ENCODE results near the gene SLIT1.

The SLIT1 gene

GRCh38 chr10:97169911-97170693, 15.7 kb downstream of the SLIT1 start:
- no peak for DNase-seq

DNA sequence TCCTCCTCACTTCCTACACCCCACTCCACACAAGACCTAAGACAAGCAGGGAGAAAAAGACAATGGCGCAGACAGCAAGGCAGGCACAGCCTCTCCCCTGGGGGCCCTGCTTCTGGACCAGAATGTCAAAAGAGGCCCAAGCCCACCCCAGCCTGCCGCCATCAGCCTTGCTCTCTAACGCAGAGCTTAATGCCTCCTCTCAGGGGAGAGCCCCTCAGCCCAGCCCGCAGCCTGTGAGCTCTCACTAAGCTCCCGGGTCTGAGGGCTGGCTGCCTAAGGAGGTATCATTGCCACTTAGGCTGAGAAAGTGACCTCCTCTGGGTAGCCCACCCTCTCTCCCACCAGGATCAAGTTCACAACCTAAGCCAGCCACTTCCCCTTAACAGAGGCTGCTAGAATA, 16.7 kb downstream of the SLIT1 start:
- no peak for DNase-seq

DNA sequence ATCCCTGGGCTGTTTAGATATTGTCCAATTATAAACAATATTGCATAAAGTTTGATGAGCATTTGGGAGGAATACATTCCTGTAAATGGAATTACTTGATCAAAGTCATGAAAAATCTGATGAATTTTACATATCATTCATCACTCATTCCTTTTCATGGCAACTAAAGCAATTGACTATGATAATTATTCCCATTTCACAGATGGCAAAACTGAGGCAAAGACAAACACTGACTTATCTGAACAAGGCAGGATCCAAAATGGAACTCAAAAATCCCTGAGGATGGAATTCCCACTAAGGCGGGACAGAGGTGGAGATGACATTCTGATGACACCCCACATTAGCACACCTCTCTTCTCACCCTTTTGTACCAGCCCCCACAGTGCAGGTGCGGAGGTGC, 17.1 kb downstream of the SLIT1 start:
- no peak for DNase-seq

DNA sequence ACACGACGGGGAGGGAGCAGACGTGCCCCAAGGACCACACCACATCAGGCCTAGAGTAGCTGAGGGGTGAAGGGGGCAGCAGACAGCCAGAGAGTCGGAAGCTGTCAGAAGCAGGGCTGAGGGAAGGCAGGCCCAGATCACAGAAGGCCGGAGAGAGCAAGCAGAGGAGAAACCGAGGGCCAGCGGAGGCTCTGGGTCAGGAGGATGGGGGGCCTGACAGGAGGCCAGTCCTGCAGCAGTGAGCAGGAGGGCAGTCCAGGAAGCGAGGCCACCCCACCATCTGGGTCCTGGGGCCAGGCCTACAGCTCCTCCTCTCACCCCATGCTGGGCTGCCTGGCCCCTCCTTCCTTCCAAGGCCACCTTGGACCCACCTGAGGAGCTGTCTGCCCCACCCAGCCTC, 20.3 kb downstream of the SLIT1 start:
- no peak for DNase-seq

- no peak for DNase-seq
These were observed 21.8 kb downstream of the SLIT1 start for GRCh38 chr10:97163781-97164501.

DNA sequence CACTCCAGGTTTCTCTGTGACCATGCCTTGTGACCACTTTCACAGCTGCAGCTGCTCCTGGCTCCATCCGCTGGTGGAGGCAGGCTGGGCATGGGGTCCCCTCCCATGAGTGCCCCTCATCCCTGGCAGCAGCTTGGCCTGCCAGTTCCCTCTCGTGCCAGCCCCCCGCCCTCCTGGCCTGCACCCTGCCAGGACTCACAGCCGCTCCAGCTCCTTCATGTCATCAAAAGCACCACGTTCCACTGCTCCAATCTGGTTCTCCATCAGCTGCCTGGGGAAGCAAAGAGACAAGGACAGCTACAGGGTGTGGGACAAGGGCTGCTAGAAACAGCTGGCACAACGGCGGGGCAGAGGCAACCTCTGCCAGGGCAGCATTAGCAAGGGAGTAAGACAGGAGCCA, 22.6 kb downstream of the SLIT1 start:
- DNase-seq: no peak

DNA sequence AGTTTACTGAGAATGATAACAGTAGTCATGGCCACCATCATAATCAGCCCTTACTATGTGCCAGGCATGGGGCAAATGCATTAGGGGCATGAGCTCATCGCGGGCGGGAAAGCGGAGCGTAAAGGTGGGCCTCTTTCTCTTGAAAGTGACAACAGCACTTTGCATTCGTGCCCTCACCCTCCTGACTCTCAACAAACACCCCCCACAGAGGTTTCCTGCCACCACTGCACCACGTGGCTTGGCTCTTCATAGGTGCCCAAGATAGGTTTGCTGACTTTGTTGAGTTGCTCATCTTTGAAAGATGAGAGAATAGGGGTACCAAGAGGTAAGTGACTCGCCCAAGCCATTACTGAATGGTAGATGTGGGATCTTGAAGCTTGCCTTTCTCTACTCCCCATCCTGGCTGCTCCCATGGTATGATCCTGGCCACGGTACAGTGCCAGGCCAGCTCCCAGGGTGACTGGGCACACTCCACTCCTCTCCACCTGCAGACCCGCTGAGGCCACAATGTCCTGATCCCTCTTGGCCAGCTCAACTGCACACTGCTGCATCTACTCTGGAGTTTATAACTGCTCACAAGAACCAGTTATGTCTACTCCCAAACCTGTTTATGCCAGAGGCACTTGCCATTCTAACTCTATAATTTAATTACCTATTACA, 26.0 kb downstream of the SLIT1 start:
- no peak for DNase-seq

DNA sequence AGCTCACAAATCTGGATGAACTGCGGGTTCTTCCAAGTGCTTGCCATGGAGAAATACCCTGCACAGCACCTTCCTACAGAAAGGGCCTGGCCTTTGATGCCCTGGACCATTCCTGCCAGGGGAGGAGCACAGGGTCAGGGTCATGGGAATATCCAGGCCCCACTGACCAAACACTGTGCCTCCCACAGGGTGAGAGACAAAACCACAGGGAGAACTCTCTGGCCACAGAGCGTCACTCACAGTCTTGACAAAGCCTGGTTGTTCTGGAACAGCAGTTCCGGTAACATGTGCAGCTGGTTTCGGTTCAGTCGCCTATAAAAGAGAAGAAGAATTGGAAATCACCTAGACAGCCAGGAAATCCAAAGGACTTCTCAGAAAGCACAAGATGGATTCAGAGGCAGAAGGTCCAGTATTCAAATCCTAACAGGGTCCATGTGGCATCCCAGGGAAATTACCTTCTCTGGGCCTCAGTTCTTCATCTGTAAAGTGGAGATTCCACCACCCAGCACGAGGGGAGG, 28.1 kb downstream of the SLIT1 start:
- DNase-seq: no peak

DNA sequence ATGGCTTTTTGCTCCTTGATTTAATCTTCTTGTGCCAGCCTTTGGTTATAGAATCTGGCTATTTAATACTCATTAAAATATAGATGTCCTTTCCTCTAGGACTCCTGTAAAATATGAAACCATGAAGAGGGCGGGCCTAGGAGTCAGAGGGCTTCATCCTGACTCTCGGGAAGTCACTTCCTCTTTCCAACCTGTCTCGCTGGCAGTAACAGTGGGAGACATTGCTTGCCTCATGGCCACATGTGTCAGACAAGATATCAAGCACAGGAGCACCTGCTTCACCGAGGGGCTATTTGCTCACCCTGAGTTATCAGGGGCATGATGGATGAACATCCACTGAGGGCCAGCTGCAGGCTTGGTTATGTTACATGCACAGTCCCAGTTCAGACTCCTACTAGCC, 31.0 kb downstream of the SLIT1 start:
- no peak for DNase-seq

DNA sequence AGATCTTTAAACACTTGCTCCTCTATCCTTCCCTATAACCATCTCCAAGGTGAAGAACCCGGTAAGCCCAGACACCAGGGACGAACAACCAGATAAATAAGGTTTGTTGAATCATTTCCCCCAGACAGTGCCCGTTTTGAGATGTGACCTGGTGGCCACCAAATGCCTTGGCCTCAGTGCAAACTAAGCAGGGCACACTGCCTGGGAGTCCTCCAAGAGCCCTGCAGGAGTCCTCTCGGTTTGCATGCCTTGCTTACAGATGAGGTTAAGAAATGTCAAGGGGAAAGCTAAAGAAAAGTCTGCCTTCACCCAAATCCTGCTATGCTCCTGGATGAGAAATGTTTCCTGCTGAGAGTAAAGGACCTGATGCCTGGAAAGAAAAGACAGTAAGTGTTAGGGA, 31.6 kb downstream of the SLIT1 start:
- DNase-seq: no peak

DNA sequence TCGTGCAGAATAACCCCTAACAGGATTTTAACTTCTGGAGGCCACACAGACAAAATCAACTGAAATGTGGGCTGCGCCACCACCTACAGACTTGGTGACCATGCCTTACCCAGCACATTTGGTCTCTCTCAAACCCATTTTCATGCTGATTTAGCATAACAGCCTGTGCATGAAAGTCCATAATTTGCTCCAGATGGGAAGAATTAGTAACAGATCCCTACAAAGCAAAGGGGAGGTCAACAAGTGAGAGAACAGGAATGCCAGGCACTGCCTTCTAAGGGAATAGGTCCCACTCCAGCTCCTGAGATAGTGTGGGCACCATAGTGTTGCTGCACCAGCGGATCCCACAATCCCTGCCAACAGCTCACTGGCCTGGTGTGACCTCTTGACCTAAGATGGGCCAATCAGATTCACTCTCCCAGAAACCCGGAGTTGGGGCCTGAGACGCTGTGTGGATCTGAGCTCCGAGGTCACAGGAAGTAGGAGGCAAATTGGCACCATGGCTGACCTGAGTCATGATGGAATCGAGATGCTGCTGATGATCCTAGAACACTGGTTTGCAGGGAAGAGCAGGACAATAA, 32.4 kb downstream of the SLIT1 start:
- DNase-seq: no peak

DNA sequence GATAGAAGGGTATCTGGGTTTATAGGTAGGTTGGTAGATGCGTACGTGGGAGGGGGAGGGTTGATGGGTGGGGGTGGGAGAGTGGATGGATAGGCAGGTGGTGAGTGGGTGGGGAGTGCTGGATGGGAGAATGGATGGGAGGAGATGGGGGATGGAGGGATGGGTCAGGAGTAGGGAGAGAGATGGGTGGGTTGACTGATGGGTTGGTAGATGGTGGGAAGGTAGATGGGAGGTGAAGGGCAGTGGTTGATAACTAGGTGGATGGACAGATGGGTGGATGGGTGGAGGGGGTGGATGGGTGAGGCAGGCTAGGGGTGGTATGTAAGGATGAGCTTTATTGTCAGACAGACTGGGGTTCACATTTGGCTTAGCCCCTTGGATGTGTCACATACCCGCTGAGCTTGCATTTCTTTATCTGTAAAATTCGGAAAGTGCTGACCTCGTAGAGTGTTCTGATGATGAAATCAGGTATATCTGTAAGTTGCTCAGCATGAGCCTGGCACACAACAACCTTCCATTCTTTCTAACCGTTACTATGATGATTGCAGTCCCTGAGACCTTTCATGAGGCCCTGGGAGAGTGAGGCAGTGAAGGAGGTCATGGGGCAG, 34.3 kb downstream of the SLIT1 start:
- DNase-seq: no peak

DNA sequence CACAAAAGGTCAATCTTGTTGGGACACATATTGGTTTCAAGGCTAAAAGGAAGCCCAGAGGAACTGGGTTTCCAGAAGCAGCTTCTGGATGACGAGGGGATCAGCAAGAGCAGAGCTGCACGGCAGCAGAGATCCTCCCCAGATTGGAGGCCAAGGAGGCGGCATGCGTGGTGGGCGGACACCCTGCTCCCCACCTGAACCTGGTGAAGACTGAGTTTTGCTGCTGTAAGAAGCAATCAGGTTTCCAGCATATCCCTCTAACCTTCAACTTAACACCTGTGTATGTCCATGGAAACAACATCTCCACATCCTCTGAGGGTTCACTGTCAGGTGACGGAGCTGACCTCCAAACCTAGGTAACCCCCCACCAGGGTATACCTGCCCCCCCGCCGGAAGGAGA, 35.1 kb downstream of the SLIT1 start:
- no peak for DNase-seq

DNA sequence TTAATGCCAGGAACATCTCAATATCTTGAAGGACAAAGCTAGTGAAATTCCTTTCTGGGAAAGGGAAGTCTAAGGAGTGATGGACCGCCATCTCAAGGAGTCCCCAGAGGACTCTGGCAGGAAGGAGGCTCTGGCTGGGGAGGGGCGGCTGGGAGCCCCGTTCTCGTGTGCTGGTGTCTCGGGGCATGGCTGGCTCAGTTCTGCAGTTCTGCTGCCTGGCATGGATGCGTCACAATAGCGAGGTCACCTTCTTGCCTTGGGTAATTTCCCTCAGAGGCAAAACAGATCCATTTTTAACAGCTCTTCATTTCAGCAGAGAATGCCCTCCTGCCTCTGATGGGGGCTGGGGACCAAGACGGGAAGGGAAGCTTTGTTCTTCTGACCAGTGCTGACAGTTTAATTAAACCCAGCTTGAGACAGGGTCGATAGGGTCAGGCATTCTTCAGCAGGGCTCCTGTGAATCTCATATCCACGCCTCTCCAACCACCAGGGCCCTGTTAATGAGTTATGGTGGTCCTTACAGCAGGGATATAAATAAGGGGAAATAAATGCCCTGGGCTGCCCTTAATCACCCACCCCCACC, 35.7 kb downstream of the SLIT1 start:
- no peak for DNase-seq

GRCh38 chr10:97149079-97149531, 36.7 kb downstream of the SLIT1 start:
- no peak for DNase-seq

- no peak for DNase-seq
These were observed 41.5 kb downstream of the SLIT1 start for GRCh38 chr10:97144297-97144696.

DNA sequence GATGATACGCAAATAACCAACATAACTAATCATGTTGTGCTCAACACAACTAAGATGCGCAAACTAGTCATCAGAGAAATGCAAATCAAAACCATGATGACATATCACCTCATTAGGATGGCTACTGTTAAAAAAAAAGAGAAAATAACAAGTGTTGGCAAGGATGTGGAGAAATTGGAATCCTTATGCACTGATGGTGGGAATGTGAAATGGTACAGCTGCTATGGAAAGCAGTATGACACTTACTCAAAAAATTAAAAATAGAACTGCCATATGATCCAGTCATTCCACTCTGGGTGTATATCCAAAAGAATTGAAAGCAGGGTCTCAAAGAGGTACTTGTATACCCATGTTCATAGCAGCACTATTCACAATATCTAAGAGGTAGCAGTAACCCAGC, 42.9 kb downstream of the SLIT1 start:
- DNase-seq: no peak

DNA sequence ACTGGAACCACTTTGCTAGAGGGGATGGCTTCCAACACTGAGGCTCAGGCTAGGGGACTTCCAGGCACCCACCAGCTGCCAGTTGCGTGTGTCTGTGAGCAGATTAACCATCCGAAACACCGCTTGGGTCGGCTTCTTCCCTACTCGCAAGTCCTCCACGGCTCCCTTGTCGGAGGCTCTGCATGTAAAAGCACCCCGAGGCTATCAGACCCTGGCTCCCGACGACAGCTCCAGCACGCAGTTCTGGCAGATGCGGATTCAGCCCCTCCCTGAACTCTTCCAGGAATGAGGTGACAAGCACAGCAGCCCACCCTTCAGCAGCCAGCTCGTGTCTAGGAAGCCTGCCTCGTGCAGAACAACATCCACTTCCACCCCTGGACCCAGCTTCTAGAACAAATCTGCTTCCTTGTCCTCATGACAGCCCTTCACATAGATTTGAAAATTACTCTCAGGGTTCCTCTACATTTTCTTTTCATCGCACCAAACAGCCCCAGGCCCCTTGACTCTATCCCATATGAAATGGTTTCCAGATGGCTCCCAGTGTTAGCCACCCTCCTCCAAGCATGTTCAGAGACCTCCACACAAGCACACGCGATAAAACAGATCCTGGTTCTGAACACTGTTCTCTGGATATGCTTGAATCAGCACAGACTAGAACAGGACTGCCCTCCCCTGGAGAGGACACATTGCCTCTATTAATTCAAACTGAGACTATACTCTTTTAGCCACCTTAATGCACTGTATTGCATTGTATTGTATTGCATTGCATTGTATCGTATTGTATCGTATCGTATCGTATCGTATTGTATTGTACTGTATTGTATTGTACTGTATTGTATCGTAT, 44.6 kb downstream of the SLIT1 start:
- no peak for DNase-seq

DNA sequence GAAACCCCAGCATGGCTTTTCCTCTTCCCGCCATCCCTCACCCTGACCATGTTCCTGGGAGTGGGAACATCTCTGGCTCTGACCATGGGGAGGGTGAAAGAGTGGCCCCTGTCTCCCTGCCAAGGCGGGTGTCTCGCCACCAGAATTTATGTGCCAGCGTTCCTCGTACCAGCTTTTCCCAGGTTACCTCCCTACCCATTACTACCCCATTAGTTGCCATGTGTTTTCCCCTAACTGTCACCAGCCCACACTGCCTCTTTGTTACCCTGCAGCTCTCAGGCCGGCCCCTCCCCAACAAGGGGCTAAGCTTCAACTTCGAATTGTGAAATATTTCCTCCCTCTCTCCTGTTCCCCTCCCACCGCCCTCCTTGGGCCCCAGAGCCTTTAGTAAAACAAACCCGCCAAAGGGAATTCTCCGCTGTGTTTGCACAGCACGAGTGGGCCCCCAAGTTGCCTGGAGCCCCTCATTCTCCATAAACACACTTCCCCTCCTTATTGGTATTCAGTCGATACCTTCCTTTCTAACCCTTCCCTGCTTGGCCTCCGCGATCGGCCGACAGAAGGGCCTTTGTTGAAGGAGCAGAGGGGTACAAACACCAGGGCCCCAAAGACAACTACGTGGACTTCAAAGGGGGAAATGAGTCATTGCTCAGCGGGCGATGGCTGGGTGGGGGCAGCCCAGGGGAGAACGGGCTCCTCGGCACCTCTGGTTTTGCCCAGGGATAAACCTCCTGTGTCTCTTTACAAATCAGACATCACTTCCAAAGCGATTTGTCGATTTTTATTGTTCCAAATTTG, 45.5 kb downstream of the SLIT1 start:
- no peak for DNase-seq

- no peak for DNase-seq
These were observed 46.1 kb downstream of the SLIT1 start for GRCh38 chr10:97139651-97140048.

GRCh38 chr10:97138846-97139245, 46.9 kb downstream of the SLIT1 start:
- DNase-seq: no peak

All from stimulated activated naive CD4-positive, alpha-beta T cell treated with Interleukin-2 at 50 U/mL for 16 hours (primary cell).